Measurements from ENCODE around the gene ROM1. TPM values are rescaled to one million over a fixed set of nuclear protein-coding genes. Genes with fewer than 3 reads are reported as not detected.
"Not testable (repeated sequence)": the region's sequence is repeated elsewhere in the genome, so short reads cannot be mapped to it uniquely, and the experiment has no call there.

The ROM1 gene
- total RNA-seq, 1 experiment from 2014 or later: 5.8 TPM

DNA sequence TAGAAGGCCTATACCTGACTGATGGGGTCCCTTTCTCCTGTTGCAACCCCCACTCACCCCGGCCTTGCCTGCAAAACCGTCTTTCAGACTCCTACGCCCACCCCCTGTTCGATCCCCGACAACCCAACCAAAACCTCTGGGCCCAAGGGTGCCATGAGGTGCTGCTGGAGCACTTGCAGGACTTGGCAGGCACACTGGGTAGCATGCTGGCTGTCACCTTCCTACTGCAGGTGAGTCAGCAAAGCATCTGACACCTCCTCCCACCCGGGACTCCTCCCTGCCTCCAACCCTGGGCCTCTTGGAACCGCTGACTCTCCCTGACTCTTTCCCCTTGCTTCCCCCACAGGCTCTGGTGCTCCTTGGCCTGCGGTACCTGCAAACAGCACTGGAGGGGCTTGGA, 1.2 kb downstream of the ROM1 start:
- DNase-seq (peak; percentile 72), ATAC-seq (peak; percentile 10)
- no peaks in the 10 kb centered on the region for H3K36me3 ChIP-seq (ENCODE audit: low read depth, low read length)
- intact Hi-C loops (cut with micrococcal nuclease): loop anchor here (5.0 kb wide), 1 partner anchor 33 kb away; the partner anchor contains the start of gene GANAB
- no TSS peak for BruUV-seq (replicated peaks)
- H3K4me2 ChIP-seq (ENCODE audit: low read length): peak overlapping the region; percentile 14; the same call in 1 of the 2 replicates
- no peak overlapping the region for H3K4me3 ChIP-seq (ENCODE audit: low read length)
- ChIA-PET POLR2A (ENCODE audit: unreplicated experiment) (no interaction called here), CTCF (no interaction called here)
- peaks cover 7% of the 10 kb centered on the region for H3F3A ChIP-seq (ENCODE audit: low read length, unreplicated experiment)
- H3K9me2 ChIP-seq (replicated peaks; ENCODE audit: low read length): no peaks in the 10 kb centered on the region
- no peaks in the 10 kb centered on the region for H3K27me3 ChIP-seq (ENCODE audit: low read length)
- TF ChIP-seq EZH2phosphoT487 (IDR thresholded peaks at IDR 0.05; ENCODE audit: borderline replicate concordance, low read length) (no peak), EZH2 (IDR thresholded peaks at IDR 0.05; ENCODE audit: low read length, unreplicated experiment) (no peak)
- TF ChIP-seq, protein P1, sequence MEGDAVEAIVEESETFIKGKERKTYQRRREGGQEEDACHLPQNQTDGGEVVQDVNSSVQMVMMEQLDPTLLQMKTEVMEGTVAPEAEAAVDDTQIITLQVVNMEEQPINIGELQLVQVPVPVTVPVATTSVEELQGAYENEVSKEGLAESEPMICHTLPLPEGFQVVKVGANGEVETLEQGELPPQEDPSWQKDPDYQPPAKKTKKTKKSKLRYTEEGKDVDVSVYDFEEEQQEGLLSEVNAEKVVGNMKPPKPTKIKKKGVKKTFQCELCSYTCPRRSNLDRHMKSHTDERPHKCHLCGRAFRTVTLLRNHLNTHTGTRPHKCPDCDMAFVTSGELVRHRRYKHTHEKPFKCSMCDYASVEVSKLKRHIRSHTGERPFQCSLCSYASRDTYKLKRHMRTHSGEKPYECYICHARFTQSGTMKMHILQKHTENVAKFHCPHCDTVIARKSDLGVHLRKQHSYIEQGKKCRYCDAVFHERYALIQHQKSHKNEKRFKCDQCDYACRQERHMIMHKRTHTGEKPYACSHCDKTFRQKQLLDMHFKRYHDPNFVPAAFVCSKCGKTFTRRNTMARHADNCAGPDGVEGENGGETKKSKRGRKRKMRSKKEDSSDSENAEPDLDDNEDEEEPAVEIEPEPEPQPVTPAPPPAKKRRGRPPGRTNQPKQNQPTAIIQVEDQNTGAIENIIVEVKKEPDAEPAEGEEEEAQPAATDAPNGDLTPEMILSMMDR (conservative IDR thresholded peaks at IDR 0.05; ENCODE audit: low read depth, low read length): no peak
- peak overlapping the region; percentile 9; the same call in 1 of the 2 replicates for H3K27ac ChIP-seq (ENCODE audit: low read length)
- H3K9ac ChIP-seq (ENCODE audit: low read length): no peak overlapping the region
- H2AFZ ChIP-seq (ENCODE audit: low read length): no peak overlapping the region
- no peaks in the 10 kb centered on the region for H3K9me3 ChIP-seq (ENCODE audit: low read length)
- no peaks in the 10 kb centered on the region for H4K20me1 ChIP-seq (ENCODE audit: low read length)
- H3K79me2 ChIP-seq (ENCODE audit: low read length): peaks cover 14% of the 10 kb centered on the region
- H3K4me1 ChIP-seq (ENCODE audit: insufficient read depth, low read length): peaks cover 29% of the 10 kb centered on the region

DNA sequence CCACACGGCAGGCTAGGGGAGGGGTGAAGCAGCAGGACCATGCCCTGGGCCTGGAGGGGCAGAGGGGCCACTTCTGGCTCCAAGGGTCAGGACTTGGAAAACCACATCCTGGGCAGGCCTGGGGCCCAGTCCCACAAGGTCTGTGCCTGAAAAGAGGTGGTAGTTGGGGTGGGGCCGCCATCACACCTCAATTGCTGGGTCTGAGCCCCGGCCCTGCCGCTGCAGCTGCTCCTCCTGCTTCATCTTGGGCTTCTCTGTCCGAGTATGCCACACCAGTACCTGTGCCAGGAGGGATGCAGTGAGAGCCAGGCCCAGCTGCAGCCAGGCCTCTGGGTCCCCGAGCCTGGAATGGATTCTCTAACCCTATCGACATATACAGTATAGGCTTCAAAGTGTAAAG, 2.5 kb downstream of the ROM1 start:
- Histone ChIP-seq H3K9me2 (replicated peaks; ENCODE audit: low read length) (no peaks in the 10 kb centered on the region), H3K9me3 (ENCODE audit: low read length) (no peaks in the 10 kb centered on the region), H3F3A (ENCODE audit: low read length, unreplicated experiment) (peaks cover 7% of the 10 kb centered on the region), H3K27ac (ENCODE audit: low read length) (no peak overlapping the region), H3K79me2 (ENCODE audit: low read length) (peaks cover 26% of the 10 kb centered on the region), H3K4me3 (ENCODE audit: low read length) (no peak overlapping the region), H3K9ac (ENCODE audit: low read length) (no peak overlapping the region), H3K27me3 (ENCODE audit: low read length) (no peaks in the 10 kb centered on the region), H3K36me3 (ENCODE audit: low read depth, low read length) (no peaks in the 10 kb centered on the region), H4K20me1 (ENCODE audit: low read length) (no peaks in the 10 kb centered on the region), H3K4me1 (ENCODE audit: insufficient read depth, low read length) (peaks cover 35% of the 10 kb centered on the region), H3K4me2 (ENCODE audit: low read length) (no peak overlapping the region), H2AFZ (ENCODE audit: low read length) (no peak overlapping the region)
- BruUV-seq (replicated peaks): no TSS peak
- ATAC-seq (no peak), DNase-seq (no peak)
- CTCF ChIA-PET: no interaction called here
- POLR2A ChIA-PET (ENCODE audit: unreplicated experiment): no interaction called here
- intact Hi-C loops (cut with micrococcal nuclease): no loop called here
- TF ChIP-seq EZH2 (IDR thresholded peaks at IDR 0.05; ENCODE audit: low read length, unreplicated experiment): no peak
- no peak for TF ChIP-seq EZH2phosphoT487 (IDR thresholded peaks at IDR 0.05; ENCODE audit: borderline replicate concordance, low read length)
- TF ChIP-seq, protein P1 (conservative IDR thresholded peaks at IDR 0.05; ENCODE audit: low read depth, low read length): no peak

DNA sequence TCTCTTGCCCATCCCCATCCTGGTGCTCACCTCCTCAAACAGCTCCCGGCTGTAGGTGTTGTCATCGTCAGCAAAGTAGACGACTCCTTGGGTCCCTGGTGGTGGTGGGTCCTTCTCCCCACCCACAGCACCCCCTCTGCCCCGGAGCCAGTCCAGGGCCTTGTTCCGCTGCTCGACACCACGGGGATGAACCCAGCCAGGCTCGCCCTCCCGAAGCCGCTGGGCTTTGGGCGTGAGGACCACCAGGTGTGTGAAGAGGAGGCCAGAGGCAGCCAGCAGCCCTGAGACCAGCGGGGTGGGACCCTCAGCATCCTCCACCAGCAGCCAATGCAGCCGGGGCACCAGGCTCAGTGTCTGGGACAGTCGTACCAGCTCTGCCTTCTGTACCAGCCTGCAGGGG, 3.9 kb downstream of the ROM1 start:
- intact Hi-C loops (cut with micrococcal nuclease); H3K4me3 ChIP-seq (ENCODE audit: low read length); H3K9me2 ChIP-seq (replicated peaks; ENCODE audit: low read length); H4K20me1 ChIP-seq (ENCODE audit: low read length); H3K9me3 ChIP-seq (ENCODE audit: low read length); DNase-seq; H3K27me3 ChIP-seq (ENCODE audit: low read length); CTCF ChIA-PET; H3K36me3 ChIP-seq (ENCODE audit: low read depth, low read length); ATAC-seq; H3F3A ChIP-seq (ENCODE audit: low read length, unreplicated experiment); H3K27ac ChIP-seq (ENCODE audit: low read length); H3K9ac ChIP-seq (ENCODE audit: low read length); POLR2A ChIA-PET (ENCODE audit: unreplicated experiment); H2AFZ ChIP-seq (ENCODE audit: low read length); H3K4me2 ChIP-seq (ENCODE audit: low read length); BruUV-seq (replicated peaks): not testable (repeated sequence)
- Histone ChIP-seq H3K4me1 (ENCODE audit: insufficient read depth, low read length) (peaks cover 35% of the 10 kb centered on the region), H3K79me2 (ENCODE audit: low read length) (peaks cover 24% of the 10 kb centered on the region)
